GM19467 (cell line): ENCODE measurements around the gene TMEM87B.
A peak's percentile ranks its signal among the peaks of the same experiment; 100 is the strongest.
"Not testable (repeated sequence)": the region's sequence is repeated elsewhere in the genome, so short reads cannot be mapped to it uniquely, and the experiment has no call there.

ENCODE experiments used
- ATAC-seq: cut with Tn5 transposase; IDR thresholded peaks from one replicate; pipeline ENCODE4 v1.9.1; 2021; ENCODE audit warnings: mild to moderate bottlenecking, moderate library complexity; ENCODE audit not compliant: unreplicated experiment

The TMEM87B gene

DNA sequence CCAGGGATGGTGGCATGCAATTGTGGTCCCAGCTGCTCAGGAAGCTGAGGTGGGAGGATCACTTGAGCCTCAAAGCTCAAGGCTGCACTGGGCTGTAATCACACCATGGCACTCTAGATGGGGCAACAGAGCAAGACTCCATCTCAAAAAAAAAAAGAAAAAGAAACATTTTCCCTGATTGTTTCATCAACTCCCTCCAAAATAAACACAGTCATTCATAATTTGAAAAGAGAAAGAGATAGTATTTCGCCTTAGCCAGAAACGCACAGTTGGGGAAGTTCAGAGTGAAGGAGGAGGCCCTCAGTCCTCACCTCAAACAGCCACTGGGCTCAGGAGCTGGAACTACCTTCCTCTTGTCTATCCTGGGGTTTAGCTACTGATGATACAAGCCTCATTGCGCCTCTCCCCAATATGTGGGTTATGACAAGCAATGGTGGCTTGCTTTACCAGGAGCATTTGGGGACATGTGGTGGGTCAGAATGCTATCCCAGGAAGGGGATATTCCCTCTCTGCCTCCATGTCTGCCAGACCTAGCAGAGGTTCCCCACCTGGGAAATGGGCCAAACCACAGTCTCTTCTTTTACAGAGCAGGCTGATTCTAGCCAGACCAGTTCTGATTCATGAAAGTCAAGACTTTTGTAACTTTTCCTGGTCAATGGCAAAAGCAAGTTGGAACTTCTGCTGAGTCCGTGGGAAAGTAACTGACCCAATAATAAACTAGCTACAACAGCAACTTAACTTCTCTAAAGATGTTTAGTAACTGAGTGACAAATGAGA is 22.2 kb upstream of the TMEM87B start:
- ATAC-seq, result no peak

DNA sequence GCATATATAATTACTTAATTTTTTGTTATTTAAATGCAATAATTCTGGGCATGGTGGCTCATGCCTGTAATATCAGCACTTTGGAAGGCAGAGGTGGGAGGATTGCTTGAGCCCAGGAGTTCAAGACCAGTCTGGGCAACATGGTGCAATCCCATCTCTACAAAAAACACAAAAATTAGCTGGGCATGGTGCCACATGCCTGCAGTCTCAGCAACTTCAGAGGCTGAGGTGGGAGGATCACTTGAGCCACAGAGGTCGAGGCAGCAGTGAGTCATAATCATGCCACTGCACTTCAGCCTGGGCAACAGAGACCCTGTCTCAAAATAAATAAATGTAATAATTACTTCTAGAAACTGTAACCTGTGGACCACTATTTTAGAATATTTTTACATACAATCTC is 21.5 kb upstream of the TMEM87B start:
- no peak for ATAC-seq

DNA sequence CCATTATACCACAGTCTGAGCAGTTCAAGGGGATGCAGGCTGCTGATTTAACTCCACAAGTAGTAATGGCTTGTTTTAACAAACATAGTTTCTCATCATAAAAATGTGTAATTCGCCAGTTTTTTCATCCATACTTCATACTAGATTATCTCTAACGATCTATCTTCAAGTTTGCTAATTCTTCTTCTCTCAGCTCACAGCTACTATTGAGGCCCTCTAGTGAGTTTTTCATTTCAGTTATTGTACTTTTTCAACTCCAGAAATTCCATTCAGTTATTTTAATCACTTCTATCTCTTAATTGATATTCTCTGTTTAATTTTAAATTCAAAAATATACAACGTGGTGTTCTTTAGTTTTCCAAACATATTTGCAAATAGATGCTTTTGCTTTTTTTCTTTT is 20.1 kb upstream of the TMEM87B start:
- no peak for ATAC-seq

DNA sequence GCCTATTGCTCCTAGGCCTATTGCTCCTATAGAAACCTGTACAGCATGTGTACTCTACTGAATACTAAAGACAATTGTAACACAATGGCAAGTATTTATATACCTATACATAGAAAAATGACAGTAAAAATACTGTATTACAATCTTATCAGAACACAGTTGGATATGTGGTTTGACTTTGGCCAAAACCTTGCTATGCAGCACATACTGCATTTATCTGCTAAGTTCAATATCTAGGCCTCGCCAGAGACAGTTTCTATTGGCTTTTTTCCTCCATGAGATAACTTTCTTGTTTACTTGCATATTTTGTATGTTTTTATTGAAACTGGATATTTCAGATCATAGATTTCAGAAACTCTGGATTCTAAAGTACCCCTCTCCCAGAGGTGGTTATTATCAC is 19.3 kb upstream of the TMEM87B start:
- no peak for ATAC-seq

DNA sequence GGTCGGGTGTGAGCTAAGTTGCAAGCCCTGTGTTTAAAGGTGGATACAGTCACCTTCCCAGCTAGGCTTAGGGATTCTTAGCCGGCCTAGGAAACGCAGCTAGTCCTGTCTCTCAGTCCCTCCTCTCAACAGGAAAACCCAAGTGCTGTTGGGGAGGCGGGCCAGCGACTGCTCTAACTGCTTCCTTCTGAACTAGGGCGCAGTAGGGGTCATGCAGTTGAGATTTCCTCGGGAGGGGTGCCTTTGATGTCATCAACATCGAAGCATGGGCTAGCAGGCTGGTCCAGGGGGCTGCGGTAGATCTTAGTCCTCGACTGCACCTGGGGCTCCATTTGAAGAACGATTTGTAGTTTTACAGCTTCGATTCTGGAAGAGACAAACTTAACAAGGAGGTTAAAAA is 15.5 kb upstream of the TMEM87B start:
- ATAC-seq, result not testable (repeated sequence)

DNA sequence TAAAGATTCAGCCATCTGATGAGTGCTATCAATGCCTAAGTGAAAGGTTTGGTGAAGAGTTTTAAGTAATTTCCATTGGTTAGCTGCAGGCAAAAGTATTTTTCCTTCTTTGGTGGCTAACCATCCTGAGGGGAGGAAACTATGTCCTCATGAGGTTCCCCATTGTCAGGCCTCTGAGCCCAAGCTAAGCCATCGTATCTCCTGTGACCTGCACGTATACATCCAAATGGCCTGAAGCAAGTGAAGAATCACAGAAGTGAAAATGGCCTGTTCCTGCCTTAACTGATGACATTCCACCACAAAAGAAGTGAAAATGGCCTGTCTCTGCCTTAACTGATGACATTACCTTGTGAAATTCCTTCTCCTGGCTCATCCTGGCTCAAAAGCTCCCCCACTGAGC is 15.0 kb upstream of the TMEM87B start:
- ATAC-seq, result not testable (repeated sequence)

DNA sequence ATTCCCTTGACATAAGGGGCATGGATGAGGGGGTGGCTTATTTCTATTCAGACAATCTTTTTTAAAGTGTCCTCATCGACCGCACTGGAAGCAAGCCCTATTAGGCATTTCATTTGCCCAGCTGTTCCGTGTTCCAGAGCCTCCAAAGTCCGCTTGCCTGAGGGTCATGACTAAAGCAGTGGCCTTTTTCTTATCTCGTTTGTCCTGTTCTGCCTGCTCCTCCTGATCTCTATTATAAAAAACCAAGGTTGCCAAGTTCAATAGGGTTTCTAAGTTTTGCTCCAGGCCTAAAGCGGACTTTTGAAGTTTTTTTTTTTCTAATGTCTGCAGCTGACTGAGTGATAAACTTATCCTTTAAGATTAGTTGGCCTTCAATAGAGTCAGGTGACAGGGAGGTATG is 13.6 kb upstream of the TMEM87B start:
- not testable (repeated sequence) for ATAC-seq

DNA sequence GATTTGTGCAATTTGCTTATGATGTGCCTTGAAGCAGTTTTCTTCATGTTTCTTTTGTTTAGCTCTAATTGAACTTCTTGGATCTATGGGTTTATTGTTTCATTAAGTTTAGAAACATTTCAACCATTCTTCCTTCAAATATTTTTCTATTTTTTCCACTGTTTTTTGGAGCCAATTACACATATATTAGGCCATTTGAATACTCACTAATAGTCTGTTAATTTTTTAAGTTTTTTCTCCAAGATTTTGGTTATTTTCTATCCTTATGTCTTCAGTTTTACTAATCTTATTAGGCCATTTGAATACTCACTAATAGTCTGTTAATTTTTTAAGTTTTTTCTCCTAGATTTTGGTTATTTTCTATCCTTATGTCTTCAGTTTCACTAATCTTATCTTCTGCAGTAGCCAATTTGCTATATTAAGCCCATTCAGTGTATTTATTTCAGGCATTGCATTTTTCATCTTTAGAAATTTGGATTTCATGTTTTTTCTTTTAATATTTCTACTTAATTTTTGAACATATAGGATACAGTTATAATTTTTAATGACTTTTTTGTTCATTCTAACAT is 9.5 kb upstream of the TMEM87B start:
- ATAC-seq, result no peak

DNA sequence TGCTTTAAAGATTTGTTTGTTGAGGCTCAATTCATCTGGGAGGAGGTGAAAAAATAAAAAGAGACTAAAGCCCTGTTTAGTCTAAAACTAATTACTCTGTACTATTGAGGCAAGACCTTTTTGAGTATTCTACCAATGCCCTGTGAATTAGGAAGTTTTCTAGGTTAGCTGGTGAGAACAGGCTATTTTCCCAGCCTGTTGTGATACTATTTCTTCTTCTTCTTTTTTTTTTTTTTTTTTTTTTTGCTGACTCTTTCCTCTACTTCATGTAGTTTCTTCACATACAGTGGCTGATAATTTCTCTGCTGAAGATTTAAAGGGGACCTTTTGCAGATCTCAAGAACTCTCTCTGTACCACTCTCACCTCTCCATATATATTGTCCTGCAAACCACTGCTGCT is 8.8 kb upstream of the TMEM87B start:
- no peak for ATAC-seq

DNA sequence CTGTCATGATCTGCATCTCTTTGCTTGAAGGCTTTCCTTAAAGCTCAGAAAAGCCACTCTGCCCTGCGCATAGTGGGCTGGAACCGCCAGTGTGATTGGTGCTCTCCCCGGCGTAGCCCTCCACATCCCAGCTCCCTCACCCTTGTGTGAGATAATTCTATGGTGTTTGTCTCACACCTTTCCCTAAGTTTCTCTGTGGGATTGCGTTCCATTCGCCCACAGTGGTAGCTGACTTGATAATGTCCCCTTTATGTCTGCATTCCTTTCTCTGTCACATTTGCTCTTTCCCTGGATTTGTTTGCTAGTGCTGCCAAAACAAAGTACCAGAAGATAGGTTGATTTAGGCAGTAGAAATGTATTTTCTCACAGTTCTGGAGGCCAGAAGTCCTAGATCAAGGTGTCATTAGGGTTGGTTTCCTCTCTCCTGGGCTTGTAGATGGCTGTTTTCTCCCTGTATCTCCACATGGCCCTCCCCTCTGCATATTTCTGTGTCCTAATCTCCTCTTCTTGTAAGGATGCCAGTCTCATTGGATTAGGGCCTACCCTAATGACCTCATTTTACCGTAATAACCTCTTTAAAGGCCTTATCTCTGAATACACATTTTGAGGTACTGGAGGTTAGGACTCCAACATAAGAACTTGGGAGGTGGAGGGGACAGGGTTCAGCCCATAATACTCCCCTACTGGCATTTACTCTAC is 7.4 kb upstream of the TMEM87B start:
- no peak for ATAC-seq

DNA sequence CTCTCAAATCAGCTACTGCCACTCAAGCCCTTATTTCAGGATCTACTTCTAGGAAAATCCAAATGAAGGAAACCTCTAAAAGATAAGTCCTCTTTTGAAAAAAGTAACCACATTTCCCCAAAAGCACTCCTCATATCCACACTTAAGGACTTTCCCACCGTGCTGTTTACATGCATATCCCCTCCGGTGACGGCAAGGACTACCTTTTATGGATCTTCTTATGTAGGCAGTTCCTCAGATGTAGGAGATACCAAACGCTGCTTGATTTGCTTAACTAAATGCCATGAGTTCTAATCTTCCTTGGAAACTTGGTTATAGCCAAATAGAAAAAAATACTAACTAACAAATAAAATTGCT is 6.9 kb upstream of the TMEM87B start:
- ATAC-seq, result no peak

DNA sequence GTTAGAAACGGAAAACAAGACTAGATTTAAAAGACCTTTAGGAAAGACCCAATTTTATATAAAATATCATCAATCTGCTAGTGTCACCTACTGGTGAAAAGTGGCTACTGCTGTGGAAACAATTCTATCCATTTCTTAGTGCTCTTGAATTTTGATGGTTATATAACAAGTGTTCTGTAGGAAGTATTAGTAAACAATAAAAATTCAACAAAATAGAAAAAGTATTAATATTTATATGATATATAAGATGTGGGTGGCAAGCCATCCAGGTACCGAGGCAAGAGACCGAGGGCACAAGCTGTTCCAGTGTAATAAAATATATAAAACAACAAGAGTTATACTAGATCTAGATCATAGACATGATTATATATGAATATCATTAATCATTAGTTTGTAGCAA is 6.2 kb upstream of the TMEM87B start:
- ATAC-seq, result no peak

DNA sequence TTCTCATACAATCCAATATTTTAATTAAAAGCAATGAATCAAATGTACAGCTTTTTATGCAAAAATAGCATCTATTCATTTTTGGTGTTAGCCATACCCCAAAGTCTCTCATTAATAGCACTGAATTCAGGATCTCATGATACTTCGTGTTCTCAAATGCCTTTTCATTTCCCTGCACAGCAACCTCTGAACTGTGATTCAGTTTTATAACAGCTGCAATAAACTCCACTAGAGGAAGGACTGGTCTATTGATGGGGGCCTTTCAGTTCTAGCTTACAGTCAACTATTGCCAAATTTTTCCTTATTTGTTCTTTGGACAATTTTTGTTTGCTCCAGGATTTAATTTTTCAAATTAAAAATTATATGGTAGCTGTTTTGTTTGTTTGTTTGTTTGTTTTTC is 4.8 kb upstream of the TMEM87B start:
- ATAC-seq, result no peak

DNA sequence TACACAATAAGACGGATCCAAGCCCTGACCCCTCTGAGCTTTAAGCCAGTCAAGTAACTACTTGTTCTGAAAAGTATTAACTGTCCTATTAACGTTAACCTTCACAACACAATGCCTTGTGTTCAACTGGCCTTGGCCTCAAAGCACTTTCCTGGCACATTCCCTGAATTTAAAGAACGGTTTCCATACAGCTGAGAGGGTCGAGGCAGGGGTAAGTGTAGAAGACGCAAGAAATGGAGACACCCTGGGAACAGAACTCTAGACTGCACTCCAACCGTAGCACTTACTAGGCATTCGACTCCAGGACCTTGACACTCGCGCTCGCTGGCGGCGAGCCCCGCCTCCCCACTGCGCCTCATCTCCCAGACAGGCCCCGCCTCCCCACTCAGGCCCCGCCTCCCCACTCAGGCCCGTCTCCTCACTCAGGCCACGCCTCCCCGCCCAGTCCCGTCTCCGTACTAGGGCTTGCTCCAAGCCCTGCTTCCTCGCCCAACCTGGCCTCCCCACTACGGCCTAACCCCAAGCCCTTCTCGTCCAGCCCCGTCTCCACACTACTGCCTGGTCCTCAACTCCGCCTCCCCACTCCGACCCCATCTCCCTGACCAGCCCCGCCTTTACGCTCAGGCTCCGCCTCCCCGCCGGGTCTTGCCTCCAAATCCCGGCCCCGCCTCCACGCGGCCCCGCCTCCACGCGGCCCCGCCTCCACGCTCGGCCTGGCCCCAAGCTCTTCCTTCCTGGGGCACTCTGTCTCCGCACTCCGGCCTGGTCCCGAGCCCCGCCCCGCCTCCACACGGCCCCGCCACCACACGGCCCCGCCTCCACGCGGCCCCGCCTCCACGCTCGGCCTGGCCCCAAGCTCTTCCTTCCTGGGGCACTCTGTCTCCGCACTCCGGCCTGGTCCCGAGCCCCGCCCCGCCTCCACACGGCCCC is 887 bp upstream of the TMEM87B start:
- ATAC-seq, result peak; percentile 54

DNA sequence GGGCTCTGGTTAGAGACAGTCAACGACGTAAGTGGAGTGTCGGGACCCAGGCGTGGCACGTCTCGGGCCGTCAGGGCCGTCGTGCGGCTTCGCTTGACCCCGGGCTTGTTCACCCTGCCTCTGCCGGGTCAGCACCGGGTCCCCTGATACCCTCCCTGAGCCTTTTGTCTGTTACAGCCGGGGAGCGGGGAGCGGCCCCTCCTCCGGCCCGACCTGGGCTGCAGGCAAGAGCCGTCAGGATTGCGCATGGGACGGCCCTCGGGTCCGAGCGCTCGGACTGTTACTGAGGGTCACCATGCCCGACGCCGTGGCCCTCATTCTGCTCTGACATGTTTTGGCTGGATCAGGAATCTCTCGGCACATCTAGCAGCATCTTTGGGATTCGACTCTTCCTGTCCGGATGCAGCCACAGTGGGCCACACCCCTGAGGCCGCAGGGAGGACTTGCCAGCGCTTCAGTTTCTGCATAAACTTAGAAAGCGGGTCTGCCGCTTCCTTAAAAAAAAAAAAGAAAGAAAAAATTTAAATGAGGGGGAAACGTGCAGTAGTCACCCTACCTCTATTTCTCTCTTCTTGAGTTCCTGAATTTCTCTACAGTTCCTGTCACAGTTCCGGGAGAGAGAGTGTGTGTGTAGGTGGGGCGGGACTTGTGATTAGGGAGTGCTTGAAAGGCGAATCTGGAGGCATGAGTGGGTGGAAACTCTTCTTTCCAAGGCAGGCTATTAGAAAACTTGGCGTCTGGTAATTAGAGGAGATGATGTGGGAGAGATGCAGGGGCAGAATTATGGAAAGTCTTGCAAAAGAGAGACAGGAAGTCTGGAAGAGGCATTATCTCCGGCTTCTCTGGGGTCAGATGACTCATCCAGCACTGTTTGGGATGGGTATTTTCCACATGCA is 909 bp downstream of the TMEM87B start:
- ATAC-seq, result no peak

DNA sequence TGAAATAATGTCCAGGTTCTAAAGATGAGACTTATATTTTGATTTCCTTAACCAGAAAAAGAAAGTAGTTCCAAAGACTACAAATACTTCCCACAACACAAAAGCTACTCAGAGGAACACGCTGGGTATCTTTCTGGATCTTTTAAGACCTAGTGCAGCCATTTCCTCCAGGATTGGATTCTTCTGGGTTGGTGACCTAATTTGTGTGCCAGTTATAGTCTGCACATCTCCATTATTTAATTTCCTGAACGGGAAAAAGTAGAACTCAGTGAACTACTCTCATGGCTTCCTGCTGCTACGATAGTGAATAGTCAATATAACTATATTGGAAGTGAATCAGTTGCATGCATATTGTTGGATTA is 1.5 kb downstream of the TMEM87B start:
- no peak for ATAC-seq

DNA sequence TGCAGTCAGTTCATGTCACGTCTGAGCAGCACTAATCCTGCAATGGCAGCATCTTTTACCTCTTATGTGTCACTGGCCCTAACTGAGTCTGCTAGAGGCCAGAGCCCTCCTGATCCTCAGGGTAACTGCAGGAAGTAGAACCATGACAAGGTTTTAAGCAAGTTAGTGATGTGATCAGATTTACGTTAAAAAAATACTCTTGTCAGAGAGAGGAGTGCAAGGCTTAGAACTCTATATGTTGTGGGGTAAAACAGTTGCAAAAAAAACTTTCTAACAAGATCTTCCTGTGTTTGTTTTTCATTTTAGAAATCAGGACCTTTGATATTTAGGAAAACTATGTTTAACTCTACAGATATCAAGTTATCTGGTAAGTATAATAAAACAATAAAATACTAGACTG is 4.6 kb downstream of the TMEM87B start:
- no peak for ATAC-seq

DNA sequence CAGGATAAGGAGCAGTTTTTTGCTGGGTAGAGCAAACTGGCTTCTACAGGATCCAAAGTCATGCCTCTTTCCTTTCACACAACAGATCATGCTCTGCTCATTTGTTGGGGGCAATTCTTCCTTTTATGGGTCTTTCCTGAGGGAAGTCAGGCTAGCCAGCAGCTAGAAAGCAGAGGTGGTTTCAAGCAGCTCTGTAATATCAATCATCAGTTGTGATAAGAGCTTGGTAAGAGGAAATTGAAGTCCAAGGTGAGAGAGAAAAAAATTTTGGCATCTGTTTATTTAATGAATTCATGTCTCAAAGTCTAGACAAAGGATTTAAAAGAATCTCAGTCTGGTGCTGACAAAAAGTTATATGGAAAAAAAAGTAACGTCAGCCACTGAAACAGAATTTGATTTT is 6.2 kb downstream of the TMEM87B start:
- ATAC-seq, result no peak

DNA sequence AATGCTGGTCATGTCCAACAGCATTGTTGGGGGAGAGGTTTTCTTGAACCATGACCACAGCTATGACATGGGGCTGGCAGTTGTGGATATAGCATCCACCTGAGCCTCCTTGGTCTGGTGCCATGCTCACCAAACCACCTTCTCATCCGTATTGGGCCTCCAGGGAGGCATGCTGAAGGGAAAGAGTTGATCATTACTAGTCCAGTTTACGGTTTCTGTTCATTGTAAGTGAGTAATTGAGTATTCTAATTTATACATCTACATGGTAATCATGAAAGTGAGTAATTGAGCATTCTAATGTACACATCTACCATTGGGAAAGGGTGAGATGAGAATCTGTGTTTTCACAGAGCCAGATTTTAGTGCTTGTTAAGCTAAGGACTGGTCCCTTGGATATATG is 6.8 kb downstream of the TMEM87B start:
- ATAC-seq, result no peak

DNA sequence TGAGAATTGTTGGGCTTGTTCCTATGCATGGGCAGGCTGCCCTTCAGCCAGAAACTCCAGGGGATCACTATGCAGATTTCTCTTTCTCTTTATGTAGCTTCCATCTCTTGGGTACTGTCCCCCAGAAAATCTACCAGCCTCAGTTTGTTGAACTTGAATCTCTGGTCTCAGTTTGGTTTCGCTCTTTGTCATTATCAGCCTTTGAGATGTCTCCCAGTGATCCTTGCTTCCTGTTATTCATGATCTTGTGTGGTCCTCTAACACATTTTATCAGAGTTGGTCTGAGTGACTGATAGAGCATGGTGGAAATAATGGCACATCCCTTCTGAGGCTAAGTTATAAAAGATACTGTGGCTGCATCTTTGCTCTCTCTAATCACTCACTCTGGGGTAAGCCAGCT is 7.8 kb downstream of the TMEM87B start:
- ATAC-seq, result no peak
